Breast epithelium (tissue), 4 donors: ENCODE results near the gene KCNK2. TPM values are rescaled to one million over a fixed set of nuclear protein-coding genes. Genes with fewer than 3 reads are reported as not detected.

Source experiments
- DNase-seq, 2 donors: peaks; one replicate each; pipeline ENCODE4 v3.0.0-alpha.2; 2019; ENCODE audit warnings: low spot score in 2 of 2
- H3K27ac ChIP-seq, 2 donors: fragments of 200-600 bp; sonication (generic) in 1 of 2; one replicate each; pipeline ENCODE4 v1.5.1; 2016 to 2019; ENCODE audit warnings: mild to moderate bottlenecking in 1 of 2
- H3K27me3 ChIP-seq, 2 donors: fragments of 200-600 bp; sonication (generic) in 1 of 2; one replicate each; pipeline versions ENCODE4 v1.5.1 to v1.6.0; 2017 to 2019; ENCODE audit warnings: control low read depth in 1 of 2, mild to moderate bottlenecking in 1 of 2
- H3K36me3 ChIP-seq: fragments of 200-600 bp; one replicate; pipeline ENCODE4 v1.5.1; 2019
- H3K4me1 ChIP-seq, 2 donors: fragments of 200-600 bp; sonication (generic); one replicate each; pipeline ENCODE4 v1.5.1; 2016 to 2019; ENCODE audit warnings: control low read depth in 1 of 2
- H3K4me3 ChIP-seq, 3 donors: fragments of 200-600 bp; sonication (generic); 1 replicate in 2 of 3; 2 replicates in 1 of 3; pipeline ENCODE4 v1.5.1; 2016 to 2019; ENCODE audit warnings: mild to moderate bottlenecking in 3 of 3, moderate library complexity in 2 of 3
- H3K9me3 ChIP-seq, 2 donors: fragments of 200-600 bp; sonication (generic) in 1 of 2; one replicate each; pipeline ENCODE4 v1.5.1; 2016 to 2019; ENCODE audit warnings: control low read depth in 1 of 2
- CTCF ChIP-seq, 3 donors: fragments of 450-650 bp; IDR thresholded peaks; one replicate each; pipeline ENCODE4 v1.5.1; 2016 to 2017; ENCODE audit warnings: antibody characterized with exemption in 3 of 3, mild to moderate bottlenecking in 3 of 3, moderate library complexity in 3 of 3
- POLR2A ChIP-seq: fragments of 450-650 bp; IDR thresholded peaks from one replicate; pipeline ENCODE4 v1.6.1; 2016; ENCODE audit warnings: antibody characterized with exemption, mild to moderate bottlenecking, moderate library complexity
- POLR2AphosphoS5 ChIP-seq, 3 donors: sonication (generic); formaldehyde crosslinking; IDR thresholded peaks; one replicate each; pipeline ENCODE4 v1.6.1; 2017; ENCODE audit warnings: antibody characterized with exemption in 3 of 3
- intact Hi-C: fragments of 100-400 bp; cut with DNase I; formaldehyde crosslinking; loops from one replicate; pipeline ENCODE4 v1.15.1; 2023; ENCODE audit warnings: low total_unique reads
- total RNA-seq, 3 donors: library from RNA; depleted of rRNA; stranded (reverse); fragments of >200 nt; gene quantifications; one replicate each; pipeline ENCODE4 v1.1.0, GENCODE V29; 2016

KCNK2 gene
- total RNA-seq, 3 donors from 2014 or later, result 12.1 to 23.6 (median 12.5) TPM

- H3K4me1 ChIP-seq, result no peaks in the 10 kb centered on the region
- H3K27me3 ChIP-seq, result no peaks in the 10 kb centered on the region
- H3K27ac ChIP-seq, result no peak overlapping the region
- DNase-seq, result no peak
- intact Hi-C loops, result loop anchor here (10.0 kb wide), 1 partner anchor 471 kb away; no protein-coding TSS in a partner anchor
- no peak for TF ChIP-seq POLR2A
- no peak for TF ChIP-seq CTCF (IDR thresholded peaks at IDR 0.05)
- no peak for TF ChIP-seq POLR2AphosphoS5 (IDR thresholded peaks at IDR 0.05)
- H3K9me3 ChIP-seq, result no peaks in the 10 kb centered on the region
- no peak overlapping the region for H3K4me3 ChIP-seq
- H3K36me3 ChIP-seq, result no peaks in the 10 kb centered on the region
These were observed 51.0 kb downstream of the KCNK2 start for GRCh38 chr1:215133532-215133931.

DNA sequence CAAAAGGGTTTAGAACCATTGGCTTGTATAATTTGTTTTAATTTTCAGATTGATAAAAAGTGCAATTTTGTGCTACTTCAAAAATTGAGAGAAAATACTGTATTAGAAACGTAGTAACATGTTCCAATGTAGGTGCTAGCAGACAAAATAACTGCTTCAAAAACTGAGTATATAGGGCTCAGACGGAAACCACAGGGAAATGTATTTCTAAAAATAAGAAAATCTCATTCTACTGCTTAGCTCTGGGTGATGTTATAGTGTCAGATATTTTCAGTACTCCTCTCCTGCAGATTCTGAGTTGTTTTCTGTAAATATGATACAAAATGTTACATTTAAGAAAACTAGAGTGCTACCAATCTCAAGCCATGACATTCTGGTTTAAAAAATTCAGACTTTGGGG lies 55.4 kb downstream of the KCNK2 start:
- H3K36me3 ChIP-seq, result no peaks in the 10 kb centered on the region
- no peak overlapping the region for H3K4me3 ChIP-seq
- peaks cover 0 to 4% of the 10 kb centered on the region in 2 donors for H3K9me3 ChIP-seq
- H3K4me1 ChIP-seq, result no peaks in the 10 kb centered on the region
- DNase-seq, result no peak
- intact Hi-C loops, result loop anchor here (10.0 kb wide), 1 partner anchor 467 kb away; no protein-coding TSS in a partner anchor
- H3K27me3 ChIP-seq, result no peaks in the 10 kb centered on the region
- H3K27ac ChIP-seq, result no peak overlapping the region
- TF ChIP-seq POLR2AphosphoS5 (IDR thresholded peaks at IDR 0.05), result no peak
- no peak for TF ChIP-seq POLR2A
- no peak for TF ChIP-seq CTCF (IDR thresholded peaks at IDR 0.05)

- no peaks in the 10 kb centered on the region for H3K36me3 ChIP-seq
- H3K27me3 ChIP-seq, result no peaks in the 10 kb centered on the region
These were observed 57.6 kb downstream of the KCNK2 start for GRCh38 chr1:215140135-215140534.

GRCh38 chr1:215141460-215141859 lies 58.9 kb downstream of the KCNK2 start:
- Histone ChIP-seq H3K4me3 (no peak overlapping the region), H3K27me3 (no peaks in the 10 kb centered on the region), H3K36me3 (no peaks in the 10 kb centered on the region), H3K4me1 (no peaks in the 10 kb centered on the region), H3K9me3 (peaks cover 0 to 4% of the 10 kb centered on the region in 2 donors), H3K27ac (no peak overlapping the region)
- intact Hi-C loops, result no loop called here
- TF ChIP-seq POLR2AphosphoS5 (IDR thresholded peaks at IDR 0.05) (no peak), POLR2A (no peak), CTCF (IDR thresholded peaks at IDR 0.05) (no peak)
- no peak for DNase-seq

More at GRCh38 chr1:215140135-215140534, 57.6 kb downstream of the KCNK2 start:
- no peaks in the 10 kb centered on the region for H3K4me1 ChIP-seq
- DNase-seq, result no peak
- H3K27ac ChIP-seq, result no peak overlapping the region
- intact Hi-C loops, result no loop called here
- no peak overlapping the region for H3K4me3 ChIP-seq
- H3K9me3 ChIP-seq, result peaks cover 0 to 4% of the 10 kb centered on the region in 2 donors
- TF ChIP-seq CTCF (IDR thresholded peaks at IDR 0.05), result no peak
- no peak for TF ChIP-seq POLR2A
- TF ChIP-seq POLR2AphosphoS5 (IDR thresholded peaks at IDR 0.05), result no peak

DNA sequence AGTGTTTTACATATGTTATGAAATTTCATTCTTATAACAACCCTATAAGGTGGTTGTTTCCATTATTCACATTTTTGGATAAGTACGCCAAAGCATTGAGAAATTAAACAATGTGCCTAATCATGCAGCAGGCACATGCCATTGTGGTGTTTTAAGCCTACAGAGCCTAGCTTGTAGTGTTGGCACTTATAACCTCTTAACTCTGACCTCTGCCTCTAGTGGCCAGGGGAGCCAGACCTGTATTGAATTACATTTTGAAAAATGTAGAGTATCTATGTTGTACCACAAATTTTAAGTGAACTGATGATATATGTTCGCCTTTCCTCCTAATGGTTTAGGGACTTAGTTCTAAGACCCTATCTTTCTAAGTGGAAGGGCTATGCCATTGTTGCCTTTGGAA lies 61.0 kb downstream of the KCNK2 start:
- DNase-seq, result no peak
- Histone ChIP-seq H3K4me3 (no peak overlapping the region), H3K4me1 (no peaks in the 10 kb centered on the region), H3K9me3 (peaks cover 0 to 4% of the 10 kb centered on the region in 2 donors), H3K27me3 (no peaks in the 10 kb centered on the region), H3K27ac (no peak overlapping the region), H3K36me3 (no peaks in the 10 kb centered on the region)
- intact Hi-C loops, result no loop called here
- TF ChIP-seq POLR2A, result no peak
- TF ChIP-seq POLR2AphosphoS5 (IDR thresholded peaks at IDR 0.05), result no peak
- TF ChIP-seq CTCF (IDR thresholded peaks at IDR 0.05), result no peak
